ENCODE measurements around the gene TSPAN31. TPM values are rescaled to one million over a fixed set of nuclear protein-coding genes. Genes with fewer than 3 reads are reported as not detected.

Gene TSPAN31
- total and polyA plus RNA-seq, 9 of the 15 experiments (the other 6 are each of a cell fraction or from before 2014, with no cell fraction given), result 11.3 to 26.4 (median 14.3) TPM

DNA sequence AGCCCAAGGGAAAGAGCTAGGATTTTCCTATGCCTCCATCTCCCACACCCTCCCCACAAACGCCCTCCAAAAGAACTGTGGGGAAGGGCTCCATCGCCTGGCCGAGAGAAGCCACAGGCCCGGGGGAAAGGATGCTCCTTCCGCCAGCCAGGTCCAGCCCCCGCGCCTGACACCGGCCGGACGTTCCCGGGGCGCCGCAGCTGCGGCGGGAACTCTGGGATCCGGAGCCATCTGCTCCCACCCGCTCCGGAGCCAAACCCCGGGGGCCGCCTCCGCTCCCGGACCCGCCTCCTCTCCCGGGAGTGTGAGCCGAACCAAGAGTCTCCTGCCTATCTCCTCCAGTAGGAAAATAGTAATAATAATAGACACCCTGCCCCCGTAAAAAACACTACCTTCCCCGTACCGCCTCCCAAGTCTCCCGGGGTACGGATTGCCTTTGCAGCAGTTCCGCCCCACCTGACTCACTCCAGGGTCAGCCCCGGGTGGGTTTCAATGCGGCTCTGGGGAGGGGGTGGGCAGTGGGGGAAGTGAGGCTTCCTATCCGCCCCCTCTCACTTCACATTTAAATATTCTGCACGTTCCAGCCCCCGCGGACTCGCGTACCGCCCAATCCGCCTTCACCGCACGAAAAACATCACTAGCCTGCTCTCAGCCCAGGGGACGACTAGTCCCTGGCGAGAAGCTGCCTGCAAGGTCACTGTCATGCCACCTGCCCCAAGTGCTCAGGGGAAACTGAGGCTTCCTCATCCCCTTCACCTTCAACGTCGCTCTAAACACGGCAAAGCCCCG lies 8.7 kb upstream of the TSPAN31 start (continued):
- TF ChIP-seq, protein P1, sequence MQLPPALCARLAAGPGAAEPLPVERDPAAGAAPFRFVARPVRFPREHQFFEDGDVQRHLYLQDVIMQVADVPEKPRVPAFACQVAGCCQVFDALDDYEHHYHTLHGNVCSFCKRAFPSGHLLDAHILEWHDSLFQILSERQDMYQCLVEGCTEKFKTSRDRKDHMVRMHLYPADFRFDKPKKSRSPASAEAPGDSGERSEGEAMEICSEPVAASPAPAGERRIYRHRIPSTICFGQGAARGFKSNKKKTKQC (CRISPR knock-in tag; IDR thresholded peaks at IDR 0.05), result peak; percentile 46; the same call in 1 of the 2 replicates
- TF ChIP-seq CC2D1A (IDR thresholded peaks at IDR 0.05), result peak; percentile 50; the same call in 1 of the 2 replicates
- TF ChIP-seq ZNF830 (CRISPR knock-in tag; IDR thresholded peaks at IDR 0.05), result no peak
- peak; percentile 89; the same call in 1 of the 2 replicates for TF ChIP-seq ZZZ3 (IDR thresholded peaks at IDR 0.05)
- no peak for TF ChIP-seq ZNF197 (CRISPR knock-in tag; IDR thresholded peaks at IDR 0.05; ENCODE audit: low read depth)
- no peak for TF ChIP-seq SPI1 (IDR thresholded peaks at IDR 0.05; ENCODE audit: borderline replicate concordance, low read depth, low read length)
- TF ChIP-seq KDM5B (IDR thresholded peaks at IDR 0.05; ENCODE audit: insufficient replicate concordance, low read depth, low read length), result peak; percentile 48
- no peak for TF ChIP-seq NFATC3 (IDR thresholded peaks at IDR 0.05)
- TF ChIP-seq CBX1 (IDR thresholded peaks at IDR 0.05; ENCODE audit: low read depth), result no peak
- TF ChIP-seq ZFP1 (CRISPR knock-in tag; IDR thresholded peaks at IDR 0.05), result no peak
- no peak for TF ChIP-seq ZNF277 (CRISPR knock-in tag; IDR thresholded peaks at IDR 0.05; ENCODE audit: borderline replicate concordance)
- 0 out of 2 replicates have a peak, but pooled peaks have one; percentile 75 for TF ChIP-seq E2F3 (CRISPR knock-in tag; IDR thresholded peaks at IDR 0.05)
- TF ChIP-seq, protein P2, sequence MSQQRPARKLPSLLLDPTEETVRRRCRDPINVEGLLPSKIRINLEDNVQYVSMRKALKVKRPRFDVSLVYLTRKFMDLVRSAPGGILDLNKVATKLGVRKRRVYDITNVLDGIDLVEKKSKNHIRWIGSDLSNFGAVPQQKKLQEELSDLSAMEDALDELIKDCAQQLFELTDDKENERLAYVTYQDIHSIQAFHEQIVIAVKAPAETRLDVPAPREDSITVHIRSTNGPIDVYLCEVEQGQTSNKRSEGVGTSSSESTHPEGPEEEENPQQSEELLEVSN (IDR thresholded peaks at IDR 0.05; ENCODE audit: borderline replicate concordance in 1 of 2, extremely low read depth in 1 of 2, insufficient read depth in 1 of 2, insufficient read length in 1 of 2, low read depth in 1 of 2, low read length in 1 of 2, poor library complexity in 1 of 2, severe bottlenecking in 1 of 2), result peak in 1 of 2 experiments; percentile 67
- no peak for TF ChIP-seq FOXK2 (conservative IDR thresholded peaks at IDR 0.05 in 1 of 2, IDR thresholded peaks at IDR 0.05 in 1 of 2; ENCODE audit: low read depth in 2 of 2)
- no peak for TF ChIP-seq ZC3H11A (IDR thresholded peaks at IDR 0.05; ENCODE audit: low read depth, low read length)
- no peak for TF ChIP-seq HNRNPK (IDR thresholded peaks at IDR 0.05; ENCODE audit: low read depth, low read length, poor library complexity, severe bottlenecking)
- TF ChIP-seq UBTF (IDR thresholded peaks at IDR 0.05; ENCODE audit: borderline replicate concordance in 1 of 2, low read depth in 2 of 2, low read length in 2 of 2), result peak; percentile 59 to 86; a peak in 1 of 4 replicates
- TF ChIP-seq ZKSCAN8 (CRISPR knock-in tag; IDR thresholded peaks at IDR 0.05), result no peak

Data from K562 (cell line).